ENCODE measurements around the gene SSX2IP. TPM values are rescaled to one million over a fixed set of nuclear protein-coding genes. Genes with fewer than 3 reads are reported as not detected.
A peak's percentile ranks its signal among the peaks of the same experiment; 100 is the strongest.

Gene SSX2IP
- total RNA-seq, 4 donors from 2014 or later = 10.8 to 21.9 (median 17.0) TPM

GRCh38 chr1:84715342-84716019, 25.2 kb upstream of the SSX2IP start:
- Histone ChIP-seq H3K4me1 (peaks cover 4 to 29% (median 9%) of the 10 kb centered on the region in 3 donors), H3K27ac (no peak overlapping the region), H3K4me3 (no peak overlapping the region), H3K9me3 (no peaks in the 10 kb centered on the region), H3K27me3 (no peaks in the 10 kb centered on the region), H3K36me3 (no peaks in the 10 kb centered on the region)
- ATAC-seq = no peak
- 37 to 52% methylated on average over 2 to 3 of the region's 3 CpGs for WGBS, 2 donors (ENCODE audit: low coverage in 1 of 2)
- TF ChIP-seq POLR2AphosphoS5 (IDR thresholded peaks at IDR 0.05) = no peak
- TF ChIP-seq CTCF (IDR thresholded peaks at IDR 0.05) = no peak
- TF ChIP-seq EP300 (IDR thresholded peaks at IDR 0.05) = no peak
- TF ChIP-seq POLR2A (IDR thresholded peaks at IDR 0.05) = no peak

GRCh38 chr1:84712276-84712874, 22.1 kb upstream of the SSX2IP start:
- TF ChIP-seq CTCF (IDR thresholded peaks at IDR 0.05) (no peak), POLR2A (IDR thresholded peaks at IDR 0.05) (no peak), EP300 (IDR thresholded peaks at IDR 0.05) (no peak), POLR2AphosphoS5 (IDR thresholded peaks at IDR 0.05) (no peak)
- H3K27me3 ChIP-seq = no peaks in the 10 kb centered on the region
- H3K4me3 ChIP-seq = no peak overlapping the region
- H3K4me1 ChIP-seq = peaks cover 0 to 16% (median 0%) of the 10 kb centered on the region in 3 donors
- ATAC-seq = no peak
- peak overlapping the region in 1 of 4 donors; percentile 4 for H3K27ac ChIP-seq
- no peaks in the 10 kb centered on the region for H3K9me3 ChIP-seq
- 41 to 52% methylated on average over 3 of the region's 3 CpGs for WGBS, 2 donors (ENCODE audit: low coverage in 1 of 2)
- no peaks in the 10 kb centered on the region for H3K36me3 ChIP-seq

- TF ChIP-seq POLR2A (IDR thresholded peaks at IDR 0.05) = no peak
- no peak for TF ChIP-seq POLR2AphosphoS5 (IDR thresholded peaks at IDR 0.05)
- TF ChIP-seq EP300 (IDR thresholded peaks at IDR 0.05) = no peak
- TF ChIP-seq CTCF (IDR thresholded peaks at IDR 0.05) = no peak
- no peaks in the 10 kb centered on the region for H3K9me3 ChIP-seq
- H3K4me3 ChIP-seq = no peak overlapping the region
- H3K27ac ChIP-seq = peak overlapping the region in 1 of 4 donors; percentile 4
- peaks cover 0 to 16% (median 0%) of the 10 kb centered on the region in 3 donors for H3K4me1 ChIP-seq
- ATAC-seq = no peak
- no peaks in the 10 kb centered on the region for H3K27me3 ChIP-seq
- WGBS, 2 donors (ENCODE audit: low coverage in 1 of 2) = 53 to 56% methylated on average over 4 of the region's 4 CpGs
- no peaks in the 10 kb centered on the region for H3K36me3 ChIP-seq
Observed at GRCh38 chr1:84711869-84712268, 21.6 kb upstream of the SSX2IP start.

GRCh38 chr1:84711121-84711520, 20.9 kb upstream of the SSX2IP start:
- Histone ChIP-seq H3K36me3 (no peaks in the 10 kb centered on the region), H3K27ac (no peak overlapping the region), H3K4me3 (no peak overlapping the region), H3K4me1 (peaks cover 0 to 16% (median 0%) of the 10 kb centered on the region in 3 donors), H3K9me3 (no peaks in the 10 kb centered on the region), H3K27me3 (no peaks in the 10 kb centered on the region)
- WGBS, 2 donors (ENCODE audit: low coverage in 1 of 2) = 29 to 54% methylated on average over 1 of the region's 1 CpG
- TF ChIP-seq POLR2AphosphoS5 (IDR thresholded peaks at IDR 0.05) (no peak), EP300 (IDR thresholded peaks at IDR 0.05) (no peak), CTCF (IDR thresholded peaks at IDR 0.05) (no peak), POLR2A (IDR thresholded peaks at IDR 0.05) (no peak)
- ATAC-seq = no peak

- no peak overlapping the region for H3K4me3 ChIP-seq
- 60 to 71% methylated on average over 1 of the region's 1 CpG for WGBS, 2 donors (ENCODE audit: low coverage in 1 of 2)
- H3K9me3 ChIP-seq = no peaks in the 10 kb centered on the region
- no peak for ATAC-seq
- no peaks in the 10 kb centered on the region for H3K36me3 ChIP-seq
- no peaks in the 10 kb centered on the region for H3K27me3 ChIP-seq
- TF ChIP-seq CTCF (IDR thresholded peaks at IDR 0.05) = no peak
- TF ChIP-seq POLR2AphosphoS5 (IDR thresholded peaks at IDR 0.05) = no peak
- no peak for TF ChIP-seq POLR2A (IDR thresholded peaks at IDR 0.05)
- peaks cover 0 to 11% (median 0%) of the 10 kb centered on the region in 3 donors for H3K4me1 ChIP-seq
- H3K27ac ChIP-seq = no peak overlapping the region
Observed at GRCh38 chr1:84709131-84709530, 18.9 kb upstream of the SSX2IP start.
